Fibroblast of villous mesenchyme (primary cell): ENCODE data around the gene MAGI1. TPM values are rescaled to one million over a fixed set of nuclear protein-coding genes. Genes with fewer than 3 reads are reported as not detected.

Experiments used
- DNase-seq: peaks from one replicate; pipeline ENCODE4 v3.0.0-alpha.2; 2010; ENCODE audit warnings: low read depth
- H3K4me3 ChIP-seq: 2 replicates; pipeline ENCODE4 v1.5.1; 2011; ENCODE audit warnings: low read depth, mild to moderate bottlenecking, low read length
- total RNA-seq: library from RNA; depleted of rRNA; stranded (reverse); fragments of >200 nt; gene quantifications from 2 replicates; pipeline ENCODE4 v1.2.3, GENCODE V29; 2012
- TF ChIP-seq, protein P1 (sequence below): IDR thresholded peaks from 2 replicates; pipeline ENCODE4 v1.5.1; 2012; ENCODE audit warnings: low read depth, mild to moderate bottlenecking, low read length; ENCODE audit not compliant: insufficient read depth

MAGI1 gene
- total RNA-seq, 1 donor, result 20.7 TPM

DNA sequence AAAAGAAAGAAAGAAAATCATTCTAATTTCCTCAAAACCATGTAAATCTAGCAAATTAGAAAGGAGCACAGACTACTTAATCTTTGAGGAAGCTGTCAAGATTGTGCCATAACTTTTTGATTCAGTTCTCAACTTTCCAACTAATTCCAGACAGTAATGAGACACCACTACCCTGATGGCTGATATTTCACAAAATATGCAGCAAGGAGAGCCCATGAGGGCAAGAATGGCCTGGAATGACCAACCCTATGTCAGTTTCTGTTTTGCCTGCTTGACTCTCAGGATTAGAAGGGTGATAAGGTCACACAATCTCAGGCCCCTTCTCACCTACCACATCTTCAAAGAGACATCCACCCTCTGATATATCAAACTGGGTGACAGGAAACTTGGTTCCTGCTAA is 134.7 kb downstream of the MAGI1 start:
- H3K4me3 ChIP-seq, result no peak overlapping the region
- no peak for DNase-seq
- TF ChIP-seq, protein P1, sequence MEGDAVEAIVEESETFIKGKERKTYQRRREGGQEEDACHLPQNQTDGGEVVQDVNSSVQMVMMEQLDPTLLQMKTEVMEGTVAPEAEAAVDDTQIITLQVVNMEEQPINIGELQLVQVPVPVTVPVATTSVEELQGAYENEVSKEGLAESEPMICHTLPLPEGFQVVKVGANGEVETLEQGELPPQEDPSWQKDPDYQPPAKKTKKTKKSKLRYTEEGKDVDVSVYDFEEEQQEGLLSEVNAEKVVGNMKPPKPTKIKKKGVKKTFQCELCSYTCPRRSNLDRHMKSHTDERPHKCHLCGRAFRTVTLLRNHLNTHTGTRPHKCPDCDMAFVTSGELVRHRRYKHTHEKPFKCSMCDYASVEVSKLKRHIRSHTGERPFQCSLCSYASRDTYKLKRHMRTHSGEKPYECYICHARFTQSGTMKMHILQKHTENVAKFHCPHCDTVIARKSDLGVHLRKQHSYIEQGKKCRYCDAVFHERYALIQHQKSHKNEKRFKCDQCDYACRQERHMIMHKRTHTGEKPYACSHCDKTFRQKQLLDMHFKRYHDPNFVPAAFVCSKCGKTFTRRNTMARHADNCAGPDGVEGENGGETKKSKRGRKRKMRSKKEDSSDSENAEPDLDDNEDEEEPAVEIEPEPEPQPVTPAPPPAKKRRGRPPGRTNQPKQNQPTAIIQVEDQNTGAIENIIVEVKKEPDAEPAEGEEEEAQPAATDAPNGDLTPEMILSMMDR, result no peak

DNA sequence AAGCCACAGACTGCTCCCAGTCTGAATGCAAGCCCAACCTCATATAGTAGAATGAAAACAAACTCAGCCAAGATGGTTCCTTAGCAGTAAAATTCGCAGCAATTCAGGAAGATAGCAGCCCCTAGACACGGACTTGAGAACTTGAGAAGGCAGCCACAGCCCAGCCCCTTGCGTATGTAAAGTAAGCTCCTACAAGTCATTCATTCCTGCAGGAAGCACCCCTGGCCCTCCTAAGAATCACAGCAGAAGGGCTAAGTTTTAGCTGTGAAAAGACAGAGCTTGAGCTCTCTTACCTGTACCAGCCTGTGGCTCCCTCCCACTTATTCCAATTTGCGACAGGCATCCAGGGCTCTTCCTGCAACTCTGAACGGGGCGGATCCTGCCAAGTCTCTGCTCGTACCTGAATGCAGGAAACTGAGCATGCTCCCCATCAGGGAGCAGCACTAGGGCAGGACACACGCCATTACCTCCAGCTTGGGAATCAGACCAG is 136.4 kb downstream of the MAGI1 start:
- TF ChIP-seq, protein P1, result no peak
- no peak for DNase-seq
- H3K4me3 ChIP-seq, result no peak overlapping the region

DNA sequence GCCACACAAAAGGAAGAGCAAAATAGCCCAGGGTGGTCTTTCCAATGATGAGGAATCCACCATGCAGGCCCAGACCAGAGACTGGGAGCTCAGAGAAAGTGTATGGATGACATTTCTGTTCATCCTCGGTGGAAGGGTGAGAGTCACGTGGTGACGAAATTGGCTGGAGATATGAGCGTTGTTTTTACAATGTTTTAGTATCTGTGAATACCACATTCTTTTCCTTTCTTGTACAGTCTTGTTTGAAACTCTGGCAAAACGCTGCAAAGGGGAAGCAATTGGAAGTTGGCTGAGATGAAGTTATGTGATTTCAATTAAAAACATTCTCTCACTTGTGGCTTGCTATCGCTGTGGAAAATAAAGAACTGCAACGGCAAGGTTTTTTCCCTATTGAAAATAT is 137.5 kb downstream of the MAGI1 start:
- TF ChIP-seq, protein P1, result no peak
- H3K4me3 ChIP-seq, result no peak overlapping the region
- DNase-seq, result no peak

DNA sequence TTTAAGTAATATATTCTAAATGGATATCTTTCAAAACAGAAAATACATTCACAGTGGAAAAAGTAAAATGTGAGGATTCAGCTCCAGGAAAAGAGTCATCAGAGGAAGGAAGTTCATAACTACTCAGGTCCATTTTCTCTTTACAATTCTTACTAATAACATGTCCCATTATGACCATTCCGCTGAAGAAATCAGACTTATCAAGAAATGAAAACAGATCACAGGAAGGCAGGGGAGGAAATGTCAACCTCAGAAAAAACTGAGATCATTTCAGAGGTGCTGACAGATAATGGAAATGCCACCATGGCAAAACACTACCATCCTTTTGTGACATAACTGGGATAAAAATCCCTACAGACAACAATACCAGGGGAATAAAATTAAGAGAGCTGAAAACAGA is 139.5 kb downstream of the MAGI1 start:
- TF ChIP-seq, protein P1, result no peak
- no peak overlapping the region for H3K4me3 ChIP-seq
- no peak for DNase-seq

DNA sequence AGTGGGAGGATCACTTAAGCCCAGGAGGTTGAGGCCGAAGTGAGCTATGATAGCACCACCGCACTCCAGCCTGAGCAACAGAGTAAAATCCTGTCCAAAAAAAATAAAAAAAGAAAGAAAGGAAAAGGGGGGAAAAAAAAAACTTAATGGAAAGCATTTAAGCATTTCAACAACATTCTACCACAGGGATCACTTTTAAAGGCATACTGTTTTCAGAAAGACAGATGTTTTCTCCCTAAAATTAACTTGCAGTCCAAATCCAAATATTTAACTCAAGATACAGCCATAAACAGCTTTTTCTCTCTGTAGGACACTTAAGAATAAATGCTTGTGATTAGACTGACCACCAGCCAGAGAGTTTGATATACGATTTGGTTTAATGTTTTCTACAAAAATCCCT is 141.0 kb downstream of the MAGI1 start:
- no peak for DNase-seq
- TF ChIP-seq, protein P1, result no peak
- H3K4me3 ChIP-seq, result no peak overlapping the region

DNA sequence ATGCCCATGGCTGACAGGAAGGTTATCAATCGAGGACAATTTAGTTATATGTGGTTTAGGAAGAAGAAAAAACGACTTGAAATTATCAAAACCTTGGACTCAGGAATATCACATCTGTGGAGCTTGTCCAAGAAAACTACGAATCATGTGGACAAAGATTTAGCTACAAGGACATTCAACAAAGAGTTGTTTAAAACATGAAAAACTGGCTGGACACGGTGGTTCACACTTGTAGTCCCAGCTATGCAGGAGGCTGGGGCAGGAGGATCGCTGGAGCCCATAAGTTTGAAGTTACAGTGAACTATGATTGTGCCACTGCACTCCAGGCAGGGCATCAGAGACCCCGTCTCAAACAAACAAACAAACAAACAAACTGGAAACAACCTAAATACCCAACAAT is 142.4 kb downstream of the MAGI1 start:
- no peak for DNase-seq
- H3K4me3 ChIP-seq, result no peak overlapping the region
- TF ChIP-seq, protein P1, result no peak
